Activated T-helper 1 cell treated with anti-CD3 and anti-CD28 coated beads, Interleukin-2, amount 50 U/mL, for 16 hours (primary cell): Measurements from ENCODE around the gene LRRC8B.
"Not testable (repeated sequence)": the region's sequence is repeated elsewhere in the genome, so short reads cannot be mapped to it uniquely, and the experiment has no call there.

Experiments used
- DNase-seq, 2 donors: peaks; one replicate each; pipeline ENCODE4 v3.0.0-alpha.2; 2020; ENCODE audit warnings: low read depth in 1 of 2, low spot score in 1 of 2

LRRC8B gene

GRCh38 chr1:89606227-89606980, 81.8 kb downstream of the LRRC8B start:
- no peak for DNase-seq

- DNase-seq = no peak
These were observed 82.5 kb downstream of the LRRC8B start for GRCh38 chr1:89607156-89607555.

- DNase-seq = no peak
These were observed 83.1 kb downstream of the LRRC8B start for GRCh38 chr1:89607586-89608318.

GRCh38 chr1:89608319-89608983, 83.8 kb downstream of the LRRC8B start:
- DNase-seq = peak; percentile 44 to 61

GRCh38 chr1:89608984-89609725, 84.5 kb downstream of the LRRC8B start:
- peak in 1 of 2 donors; percentile 45 for DNase-seq

- peak in 1 of 2 donors; percentile 30 for DNase-seq
These were observed 85.3 kb downstream of the LRRC8B start for GRCh38 chr1:89609781-89610456.

GRCh38 chr1:89610457-89611011, 85.9 kb downstream of the LRRC8B start:
- peak in 1 of 2 donors; percentile 30 for DNase-seq

GRCh38 chr1:89611721-89612120, 87.1 kb downstream of the LRRC8B start:
- DNase-seq = no peak

- no peak for DNase-seq
These were observed 89.3 kb downstream of the LRRC8B start for GRCh38 chr1:89613928-89614327.

GRCh38 chr1:89615676-89616598, 91.3 kb downstream of the LRRC8B start:
- DNase-seq = no peak

GRCh38 chr1:89616844-89617627, 92.4 kb downstream of the LRRC8B start:
- no peak for DNase-seq

GRCh38 chr1:89620664-89621063, 96.0 kb downstream of the LRRC8B start:
- DNase-seq = no peak

- no peak for DNase-seq
These were observed 98.3 kb downstream of the LRRC8B start for GRCh38 chr1:89622895-89623294.

- DNase-seq = no peak
These were observed 99.7 kb downstream of the LRRC8B start for GRCh38 chr1:89624314-89624713.

GRCh38 chr1:89624715-89625323, 100.2 kb downstream of the LRRC8B start:
- no peak for DNase-seq

GRCh38 chr1:89627596-89627962, 103.0 kb downstream of the LRRC8B start:
- DNase-seq = no peak

- DNase-seq = no peak
These were observed 104.5 kb downstream of the LRRC8B start for GRCh38 chr1:89629146-89629545.

GRCh38 chr1:89629600-89629999, 105.0 kb downstream of the LRRC8B start:
- DNase-seq = not testable (repeated sequence)
